NCI-H187 (cell line): Measurements from ENCODE around the gene TBCEL.
"Not testable (repeated sequence)": the region's sequence is repeated elsewhere in the genome, so short reads cannot be mapped to it uniquely, and the experiment has no call there.

Source experiments
- DNase-seq, 2 experiments: peaks; one replicate each; lab custom pipeline; 2025; lab: John Stamatoyannopoulos, UW

Gene TBCEL

GRCh38 chr11:121106812-121107211, 82.9 kb downstream of the TBCEL start:
- DNase-seq, result no peak

GRCh38 chr11:121108413-121108812, 84.5 kb downstream of the TBCEL start:
- no peak for DNase-seq

GRCh38 chr11:121109471-121109870, 85.6 kb downstream of the TBCEL start:
- DNase-seq, result no peak

GRCh38 chr11:121109916-121110586, 86.1 kb downstream of the TBCEL start:
- DNase-seq, result no peak

- no peak for DNase-seq
Measured at GRCh38 chr11:121110871-121111724, 87.2 kb downstream of the TBCEL start.

GRCh38 chr11:121112498-121113455, 88.9 kb downstream of the TBCEL start:
- DNase-seq, result no peak

- no peak for DNase-seq
Measured at GRCh38 chr11:121113611-121114010, 89.7 kb downstream of the TBCEL start.

GRCh38 chr11:121115024-121115423, 91.1 kb downstream of the TBCEL start:
- DNase-seq, result not testable (repeated sequence)

GRCh38 chr11:121117788-121118187, 93.9 kb downstream of the TBCEL start:
- no peak for DNase-seq

GRCh38 chr11:121119440-121119839, 95.5 kb downstream of the TBCEL start:
- no peak for DNase-seq

- DNase-seq, result no peak
Measured at GRCh38 chr11:121122328-121122727, 98.4 kb downstream of the TBCEL start.

- no peak for DNase-seq
Measured at GRCh38 chr11:121123496-121124069, 99.7 kb downstream of the TBCEL start.

- DNase-seq, result no peak
Measured at GRCh38 chr11:121127809-121128208, 103.9 kb downstream of the TBCEL start.

- no peak for DNase-seq
Measured at GRCh38 chr11:121129362-121130340, 105.7 kb downstream of the TBCEL start.

- no peak for DNase-seq
Measured at GRCh38 chr11:121131656-121132055, 107.8 kb downstream of the TBCEL start.

- DNase-seq, result no peak
Measured at GRCh38 chr11:121132211-121132976, 108.5 kb downstream of the TBCEL start.

- DNase-seq, result no peak
Measured at GRCh38 chr11:121134741-121135312, 110.9 kb downstream of the TBCEL start.

GRCh38 chr11:121137005-121137404, 113.1 kb downstream of the TBCEL start:
- DNase-seq, result no peak

- no peak for DNase-seq
Measured at GRCh38 chr11:121138259-121138658, 114.4 kb downstream of the TBCEL start.
